HG02623 (cell line): ENCODE results near the gene SNU13.
"Not testable (repeated sequence)": the region's sequence is repeated elsewhere in the genome, so short reads cannot be mapped to it uniquely, and the experiment has no call there.

Source experiments
- ATAC-seq: cut with Tn5 transposase; IDR thresholded peaks from one replicate; pipeline ENCODE4 v1.9.1; 2021; ENCODE audit warnings: moderate library complexity; ENCODE audit not compliant: unreplicated experiment

The SNU13 gene

DNA sequence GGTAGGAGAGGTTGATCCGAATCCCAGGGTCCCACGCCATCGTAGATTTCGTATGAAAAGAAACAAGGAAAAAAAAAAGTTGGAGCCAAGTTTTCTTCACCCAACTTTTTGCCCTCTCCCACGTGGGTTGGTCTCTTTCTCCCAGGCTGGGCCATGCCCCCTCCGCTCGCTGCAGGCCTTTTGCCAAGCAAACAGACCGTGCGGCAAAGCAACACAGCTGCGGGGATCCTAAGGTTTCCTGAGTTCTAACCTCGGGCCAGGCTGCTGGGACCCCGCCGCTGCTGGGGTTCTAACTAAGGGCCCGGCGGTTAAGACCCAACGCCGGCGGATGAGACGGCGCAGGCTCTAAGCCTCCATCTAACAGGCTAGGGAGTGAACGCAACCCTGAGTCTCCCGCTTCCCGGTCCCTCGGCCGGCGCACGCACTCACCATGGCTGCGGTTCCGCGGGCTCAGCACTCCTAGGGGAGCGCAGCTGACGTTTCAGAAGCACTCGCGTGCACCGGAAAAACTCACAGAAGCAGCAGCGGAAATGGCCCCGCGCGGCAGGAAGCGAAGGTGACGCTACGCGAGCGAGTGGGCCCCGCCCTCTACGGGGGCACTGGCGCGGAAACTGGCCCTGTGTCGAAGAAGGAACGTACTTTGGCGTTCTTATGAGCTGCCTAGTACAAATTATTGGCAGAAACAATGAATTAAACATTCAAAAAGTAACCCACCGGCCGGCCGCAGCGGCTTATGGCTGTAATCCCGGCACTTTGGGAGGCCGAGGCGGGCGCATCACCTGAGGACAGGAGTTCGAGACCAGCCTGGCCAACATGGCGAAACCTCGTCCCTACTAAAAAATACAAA lies at the start of gene SNU13:
SNU13 (minus strand) TSS at position 503 of the 847 bp plus-strand sequence; CDS start at position 432, 71 bp downstream.
- peak; percentile 86 for ATAC-seq

GRCh38 chr22:41733241-41733640 lies 44.6 kb upstream of the SNU13 start:
- not testable (repeated sequence) for ATAC-seq

DNA sequence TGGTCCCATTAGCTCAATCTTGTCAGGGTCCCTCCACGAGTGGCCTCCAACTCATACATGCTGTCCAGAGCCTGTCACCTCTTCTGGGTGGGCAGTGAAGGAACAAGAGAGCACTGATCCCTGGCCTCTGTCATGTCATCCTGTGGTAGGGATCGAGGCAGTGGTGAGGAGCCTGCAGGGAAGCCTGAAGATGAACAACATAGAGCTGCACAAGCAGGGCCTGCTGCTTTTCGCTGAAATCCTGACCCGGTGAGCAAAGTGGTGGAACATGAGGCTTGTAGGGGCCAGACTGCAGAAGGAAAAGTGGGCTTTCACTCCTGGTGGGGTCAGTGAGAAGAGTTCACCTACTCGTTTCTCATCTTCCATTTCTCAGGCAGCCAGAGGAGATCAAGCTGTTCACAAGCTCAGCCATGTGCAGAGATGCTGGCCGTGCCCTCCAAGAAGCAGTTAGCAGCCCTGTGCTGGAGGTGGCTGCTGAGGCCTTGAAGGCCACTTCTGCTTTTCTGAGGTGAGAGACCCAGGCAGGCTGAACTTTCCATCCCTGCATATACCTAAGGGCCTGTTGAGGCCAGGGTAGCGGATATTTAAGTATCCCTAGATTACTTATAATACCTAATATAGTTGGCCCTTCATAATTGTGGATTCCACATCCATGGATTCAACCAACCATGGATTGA lies 43.6 kb upstream of the SNU13 start:
- ATAC-seq = no peak

DNA sequence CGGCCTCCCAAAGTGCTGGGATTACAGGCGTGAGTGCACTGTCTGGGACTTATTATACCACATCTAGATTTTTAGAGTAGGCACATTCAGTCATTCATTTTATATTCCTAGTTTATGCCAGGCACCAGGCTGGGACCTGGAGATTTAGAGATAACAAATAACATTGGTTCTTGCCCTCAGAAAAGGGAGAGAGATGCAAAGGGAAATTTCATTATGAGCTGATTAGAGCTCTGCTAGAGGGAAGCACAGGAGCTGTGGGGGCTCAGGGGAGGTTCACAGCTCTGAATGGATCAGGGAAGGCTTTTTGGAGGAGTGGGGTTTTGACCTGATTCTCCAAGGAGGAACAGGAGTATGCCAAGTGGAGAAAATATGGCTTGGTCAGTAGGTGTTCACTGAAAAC lies 42.9 kb upstream of the SNU13 start:
- ATAC-seq = no peak

GRCh38 chr22:41725510-41726110 lies 36.9 kb upstream of the SNU13 start:
- no peak for ATAC-seq

- no peak for ATAC-seq
Observed at GRCh38 chr22:41722496-41722895, 33.8 kb upstream of the SNU13 start.

- no peak for ATAC-seq
Observed at GRCh38 chr22:41713004-41713403, 24.3 kb upstream of the SNU13 start.

- ATAC-seq = no peak
Observed at GRCh38 chr22:41709341-41709740, 20.7 kb upstream of the SNU13 start.

DNA sequence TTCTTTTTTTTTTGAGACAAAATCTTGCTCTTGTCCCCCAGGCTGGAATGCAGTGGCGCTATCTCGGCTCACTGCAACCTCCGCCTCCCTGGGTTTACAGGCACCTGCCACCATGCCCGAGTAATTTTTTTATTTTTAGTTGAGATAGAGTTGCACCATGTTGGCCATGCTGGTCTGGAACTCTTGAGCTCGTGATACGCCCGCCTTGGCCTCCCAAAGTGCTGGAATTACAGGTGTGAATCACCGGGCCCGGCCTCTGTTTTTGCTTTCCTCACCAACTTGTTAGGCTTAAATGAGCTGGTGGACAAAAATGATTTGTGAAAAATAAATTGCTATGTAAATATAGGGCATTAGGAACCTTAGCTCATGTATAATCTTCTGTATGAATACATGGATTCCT lies 14.1 kb upstream of the SNU13 start:
- no peak for ATAC-seq

DNA sequence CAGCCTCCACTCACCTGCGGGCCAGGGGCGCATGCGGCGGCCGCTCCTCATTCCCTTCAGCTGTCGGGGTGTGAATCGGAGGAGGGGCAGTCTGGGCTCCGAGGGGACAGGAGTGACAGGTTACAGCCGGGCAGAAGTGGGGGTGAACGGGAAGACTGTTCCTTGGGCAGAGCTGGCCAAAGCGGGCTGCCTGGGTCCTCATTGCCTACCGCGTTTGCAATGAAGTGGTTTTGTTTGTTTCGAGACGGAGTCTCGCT lies 11.4 kb upstream of the SNU13 start:
- ATAC-seq = no peak

GRCh38 chr22:41699264-41700107 lies 10.8 kb upstream of the SNU13 start, which contains the start of gene MEI1:
TSS of gene MEI1 (plus strand) at chr22:41699503. CDS start at chr22:41699539, 36 bp downstream.
- no peak for ATAC-seq

GRCh38 chr22:41697126-41697775 lies 8.6 kb upstream of the SNU13 start:
- ATAC-seq = no peak

DNA sequence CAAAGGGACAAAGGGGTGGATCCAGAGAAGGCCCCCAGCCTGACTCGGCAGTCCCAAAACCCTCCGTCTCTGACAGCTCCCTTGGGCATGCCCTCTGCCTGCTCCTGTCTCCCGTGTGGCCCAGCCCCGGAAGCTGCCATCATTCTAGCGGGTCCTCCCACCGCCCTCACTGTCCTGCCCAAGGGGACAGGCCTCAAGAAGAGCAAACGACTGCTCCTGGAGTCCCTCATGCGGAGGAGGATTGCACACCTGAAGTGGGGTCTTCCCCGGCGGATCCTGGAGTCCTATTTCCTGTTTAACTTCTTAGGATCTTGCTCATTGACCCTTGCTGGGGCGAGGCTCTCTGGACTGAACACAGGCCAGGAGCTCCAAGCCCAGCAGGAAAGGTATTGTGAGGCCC lies 8.0 kb upstream of the SNU13 start:
- ATAC-seq = no peak

DNA sequence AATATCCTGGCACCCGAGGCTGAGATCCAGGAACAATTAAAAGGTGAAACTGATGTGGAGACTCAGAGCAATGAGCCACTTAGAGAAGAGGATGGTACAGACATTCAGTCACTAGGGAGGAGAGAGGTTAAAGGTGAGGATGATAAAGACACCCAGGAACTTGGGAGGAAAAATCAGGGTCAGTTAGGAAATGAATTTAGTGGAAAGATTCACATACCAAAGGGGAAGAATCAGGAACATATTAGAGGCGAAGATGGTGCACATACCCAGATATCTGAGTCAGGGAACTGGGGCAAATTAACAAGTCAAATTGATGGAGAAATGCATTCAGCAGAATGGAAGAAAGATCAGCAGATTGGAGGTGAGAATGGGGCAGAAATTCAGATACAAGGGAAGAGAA lies 6.5 kb upstream of the SNU13 start:
- no peak for ATAC-seq

- ATAC-seq = no peak
Observed at GRCh38 chr22:41690476-41690875, 1.8 kb upstream of the SNU13 start.

DNA sequence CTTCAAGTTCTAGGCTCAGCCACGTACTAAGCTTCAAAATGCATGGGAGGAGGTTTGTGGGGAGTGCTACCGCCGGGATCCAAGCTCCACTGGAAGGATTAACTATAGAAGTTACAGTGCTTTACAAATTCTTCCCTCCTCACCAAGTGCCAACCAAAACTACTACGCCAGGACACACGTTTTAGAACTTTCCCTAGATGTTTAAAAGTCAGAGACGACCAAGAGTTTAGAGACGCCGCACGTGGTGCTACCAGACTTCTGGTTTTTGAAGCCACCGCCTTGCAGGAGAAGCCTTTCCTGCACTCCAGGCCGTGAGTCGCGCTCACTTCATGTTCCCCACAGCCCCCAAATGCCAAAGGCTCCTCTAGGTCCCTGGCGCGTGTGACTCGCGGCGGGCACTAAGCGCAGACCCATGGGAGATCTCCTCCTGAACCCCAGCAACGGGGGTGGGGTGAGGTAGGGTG lies 734 bp downstream of the SNU13 start:
- ATAC-seq = no peak

- ATAC-seq = not testable (repeated sequence)
Observed at GRCh38 chr22:41686890-41687289, 1.8 kb downstream of the SNU13 start.

DNA sequence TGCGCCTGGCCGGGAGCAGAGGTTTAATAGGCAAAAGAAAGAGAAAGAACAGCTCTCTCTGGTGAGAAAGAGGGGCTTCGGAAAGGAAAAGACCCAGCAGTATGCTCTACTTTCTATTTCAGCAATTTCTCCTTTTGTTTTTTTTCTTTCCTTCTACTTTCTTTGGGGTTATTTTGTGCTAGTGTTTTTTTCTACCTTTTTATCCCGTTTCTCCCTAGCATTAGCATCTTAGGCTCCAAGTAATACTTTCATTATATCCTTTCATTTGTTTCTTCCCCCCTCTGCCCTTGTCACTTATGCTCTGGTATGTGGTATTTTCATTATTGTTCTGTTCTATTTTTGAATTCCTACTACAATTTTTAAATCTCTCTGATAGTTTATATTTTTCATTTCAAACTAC lies 4.5 kb downstream of the SNU13 start:
- no peak for ATAC-seq

GRCh38 chr22:41683616-41684015 lies 5.1 kb downstream of the SNU13 start:
- no peak for ATAC-seq

GRCh38 chr22:41683052-41683451 lies 5.6 kb downstream of the SNU13 start:
- ATAC-seq = no peak
